NCI-H748 (cell line): ENCODE measurements around the gene CLMN.
"Not testable (repeated sequence)": the region's sequence is repeated elsewhere in the genome, so short reads cannot be mapped to it uniquely, and the experiment has no call there.

Experiments used
- DNase-seq: peaks from one replicate; lab custom pipeline; 2025; ENCODE audit not compliant: unreplicated experiment; lab: John Stamatoyannopoulos, UW

The CLMN gene

GRCh38 chr14:95222870-95223398 lies 96.8 kb downstream of the CLMN start:
- DNase-seq: no peak

- no peak for DNase-seq
Measured at GRCh38 chr14:95222151-95222631, 97.5 kb downstream of the CLMN start.

- DNase-seq: no peak
Measured at GRCh38 chr14:95221531-95221930, 98.2 kb downstream of the CLMN start.

GRCh38 chr14:95220663-95221231 lies 99.0 kb downstream of the CLMN start:
- no peak for DNase-seq

- DNase-seq: no peak
Measured at GRCh38 chr14:95218472-95219193, 101.1 kb downstream of the CLMN start.

- DNase-seq: no peak
Measured at GRCh38 chr14:95218006-95218405, 101.7 kb downstream of the CLMN start.

- DNase-seq: no peak
Measured at GRCh38 chr14:95217391-95217900, 102.3 kb downstream of the CLMN start.

- DNase-seq: no peak
Measured at GRCh38 chr14:95216008-95216407, 103.7 kb downstream of the CLMN start.

GRCh38 chr14:95215094-95215725 lies 104.5 kb downstream of the CLMN start:
- DNase-seq: no peak

- no peak for DNase-seq
Measured at GRCh38 chr14:95213774-95214173, 105.9 kb downstream of the CLMN start.

GRCh38 chr14:95211721-95212504 lies 107.8 kb downstream of the CLMN start:
- no peak for DNase-seq

- DNase-seq: no peak
Measured at GRCh38 chr14:95210699-95211098, 109.0 kb downstream of the CLMN start.

- DNase-seq: no peak
Measured at GRCh38 chr14:95208598-95208997, 111.1 kb downstream of the CLMN start.

GRCh38 chr14:95207475-95208233 lies 112.1 kb downstream of the CLMN start:
- DNase-seq: no peak

GRCh38 chr14:95206534-95206933 lies 113.2 kb downstream of the CLMN start:
- DNase-seq: no peak

GRCh38 chr14:95204705-95205104 lies 115.0 kb downstream of the CLMN start:
- no peak for DNase-seq

GRCh38 chr14:95201745-95202144 lies 118.0 kb downstream of the CLMN start:
- not testable (repeated sequence) for DNase-seq

GRCh38 chr14:95200404-95200803 lies 119.3 kb downstream of the CLMN start:
- no peak for DNase-seq

- DNase-seq: no peak
Measured at GRCh38 chr14:95199298-95199983, 120.3 kb downstream of the CLMN start.

- no peak for DNase-seq
Measured at GRCh38 chr14:95198320-95198719, 121.4 kb downstream of the CLMN start.
